Naive B cell (primary cell): ENCODE results near the gene SMCO1. TPM values are rescaled to one million over a fixed set of nuclear protein-coding genes. Genes with fewer than 3 reads are reported as not detected.
"Not testable (repeated sequence)": the region's sequence is repeated elsewhere in the genome, so short reads cannot be mapped to it uniquely, and the experiment has no call there.

ENCODE experiments used
- ATAC-seq, 2 donors: fragments of 150-1000 bp; cut with Tn5 transposase; 2 replicates each; pipeline ENCODE4 v1.10.0; 2021; ENCODE audit warnings: low read depth in 2 of 2, mild to moderate bottlenecking in 2 of 2, moderate library complexity in 2 of 2
- DNase-seq: peaks from one replicate; pipeline ENCODE4 v3.0.0; 2022
- H3K27ac Mint-ChIP-seq, 6 donors: one replicate each; pipeline ENCODE4 v1.8.0; 2020 to 2022; ENCODE audit warnings: mild to moderate bottlenecking in 6 of 6, mixed read lengths in 6 of 6, moderate library complexity in 5 of 6, inconsistent platforms in 2 of 6
- H3K27me3 Mint-ChIP-seq, 3 donors: one replicate each; pipeline ENCODE4 v1.8.0; 2021 to 2022; ENCODE audit warnings: mixed read lengths in 3 of 3, mild to moderate bottlenecking in 1 of 3
- H3K36me3 Mint-ChIP-seq, 2 donors: one replicate each; pipeline ENCODE4 v1.8.0; 2020 to 2022; ENCODE audit warnings: mixed read lengths in 2 of 2, inconsistent platforms in 1 of 2, mild to moderate bottlenecking in 1 of 2
- H3K4me1 Mint-ChIP-seq, 3 donors: one replicate each; pipeline ENCODE4 v1.8.0; 2020 to 2022; ENCODE audit warnings: mixed read lengths in 3 of 3, inconsistent platforms in 1 of 3, mild to moderate bottlenecking in 1 of 3, moderate library complexity in 1 of 3
- H3K4me3 Mint-ChIP-seq, 8 donors: one replicate each; pipeline ENCODE4 v1.8.0; 2020 to 2022; ENCODE audit warnings: mild to moderate bottlenecking in 8 of 8, mixed read lengths in 8 of 8, moderate library complexity in 8 of 8, inconsistent platforms in 2 of 8
- H3K9me3 Mint-ChIP-seq, 7 donors: one replicate each; pipeline ENCODE4 v1.8.0; 2020 to 2022; ENCODE audit warnings: mixed read lengths in 7 of 7, mild to moderate bottlenecking in 5 of 7, inconsistent platforms in 2 of 7, moderate library complexity in 1 of 7
- polyA plus RNA-seq, 6 donors: library from polyadenylated mRNA; unstranded; fragments of 300-500 nt; fragmentation: Illumina TruSeq; gene quantifications; one replicate each; pipeline ENCODE4 v1.2.3, GENCODE V29; 2021; ENCODE audit warnings: low read depth in 6 of 6

SMCO1 gene
- polyA plus RNA-seq, 6 donors from 2014 or later, result not detected

GRCh38 chr3:196462680-196463477, 52.3 kb downstream of the SMCO1 start:
- H3K27me3 Mint-ChIP-seq, H3K4me1 Mint-ChIP-seq, H3K9me3 Mint-ChIP-seq, ATAC-seq, H3K27ac Mint-ChIP-seq, H3K36me3 Mint-ChIP-seq, DNase-seq, H3K4me3 Mint-ChIP-seq: not testable (repeated sequence)

GRCh38 chr3:196458063-196458462, 57.1 kb downstream of the SMCO1 start:
- peaks cover 0 to 3% (median 0%) of the 10 kb centered on the region in 3 donors for H3K4me1 Mint-ChIP-seq
- peaks cover 0 to 6% (median 0%) of the 10 kb centered on the region in 7 donors for H3K9me3 Mint-ChIP-seq
- H3K36me3 Mint-ChIP-seq, result no peaks in the 10 kb centered on the region
- ATAC-seq (no peak), DNase-seq (no peak)
- H3K4me3 Mint-ChIP-seq, result no peak overlapping the region
- peak overlapping the region in 2 of 6 donors; percentile 44 to 52 for H3K27ac Mint-ChIP-seq
- H3K27me3 Mint-ChIP-seq, result no peaks in the 10 kb centered on the region

- peak overlapping the region in 2 of 6 donors; percentile 42 to 56 for H3K27ac Mint-ChIP-seq
- not testable (repeated sequence) for H3K4me1 Mint-ChIP-seq, H3K27me3 Mint-ChIP-seq, H3K9me3 Mint-ChIP-seq, H3K36me3 Mint-ChIP-seq, H3K4me3 Mint-ChIP-seq
- ATAC-seq, result peak; percentile 38 to 39
- peak; percentile 7 for DNase-seq
Observed at GRCh38 chr3:196457470-196457869, 57.7 kb downstream of the SMCO1 start.

Other genes starting within 250 kb of the SMCO1 start
- 10 to 100 TPM in 4 of 6 donors, 1 to 10 TPM in 2; 8.2 to 18.0 (median 11.9) TPM for gene PCYT1A, start 227.6 kb downstream of the SMCO1 start, polyA plus RNA-seq
- 10 to 100 TPM in 2 of 6 donors, 1 to 10 TPM in 4; 6.7 to 28.5 (median 9.5) TPM for gene DYNLT2B, start 197.1 kb downstream of the SMCO1 start, polyA plus RNA-seq
- not detected for gene TM4SF19, start 177.0 kb downstream of the SMCO1 start, polyA plus RNA-seq
- gene UBXN7, start 82.9 kb downstream of the SMCO1 start, polyA plus RNA-seq, result 10 to 100 TPM; 11.4 to 39.4 (median 32.7) TPM
- 10 to 100 TPM in 1 of 6 donors, 1 to 10 TPM in 5; 4.4 to 12.8 (median 7.8) TPM for gene RNF168, start 11.6 kb downstream of the SMCO1 start, polyA plus RNA-seq
- gene WDR53, start 53.2 kb upstream of the SMCO1 start, polyA plus RNA-seq, result 10 to 100 TPM; 11.9 to 22.7 (median 16.0) TPM
- 1 to 10 TPM; 2.5 to 4.1 (median 2.8) TPM for gene FBXO45, start 53.3 kb upstream of the SMCO1 start, polyA plus RNA-seq
- 10 to 100 TPM in 2 of 6 donors, 1 to 10 TPM in 4; 1.2 to 11.8 (median 4.9) TPM for gene NRROS, start 124.3 kb upstream of the SMCO1 start, polyA plus RNA-seq
- 1 to 10 TPM in 5 of 6 donors, not detected in 1; 1.5 to 5.4 (median 3.0) TPM for gene CEP19, start 196.9 kb upstream of the SMCO1 start, polyA plus RNA-seq
- gene PIGX, start 197.0 kb upstream of the SMCO1 start, polyA plus RNA-seq, result 10 to 100 TPM; 17.6 to 30.6 (median 27.5) TPM
- gene PAK2, start 224.5 kb upstream of the SMCO1 start, polyA plus RNA-seq, result 10 to 100 TPM; 37.4 to 47.7 (median 41.8) TPM